HepG2 (cell line): ENCODE measurements around the gene COG5. TPM values are rescaled to one million over a fixed set of nuclear protein-coding genes. Genes with fewer than 3 reads are reported as not detected.

ENCODE experiments used
- ATAC-seq: fragments of 200-7000 bp; cut with Tn5 transposase; 3 replicates; pipeline ENCODE4 v1.9.1; 2020; ENCODE audit warnings: mild to moderate bottlenecking, moderate library complexity
- BruUV-seq: library from RNA; stranded (reverse); fragments of 400-500 nt; replicated peaks from 2 replicates; lab custom pipeline; 2021; lab: Mats Ljungman, UMichigan
- CTCF ChIA-PET: fragments of 300-600 bp; formaldehyde crosslinking; extraction: SDS; loops from one replicate; lab custom pipeline; 2021; ENCODE audit warnings: low total read pairs, inconsistent platforms, low intra/inter-chr PET ratio; lab: Yijun Ruan, JAX
- POLR2A ChIA-PET: fragments of 350-600 bp; sonication (Branson Sonifier 250); formaldehyde crosslinking; loops from one replicate; lab custom pipeline; 2020; ENCODE audit warnings: antibody characterized with exemption, inconsistent platforms; lab: Yijun Ruan, JAX
- DNase-seq: peaks from one replicate; pipeline ENCODE4 v3.0.0-alpha.2; 2015; ENCODE audit warnings: low spot score
- FAIRE-seq: peaks from 3 replicates; lab custom pipeline; 2011; peaks lifted over from hg19 to GRCh38; lab: Jason Lieb, UNC
- H2AFZ ChIP-seq: one replicate; pipeline ENCODE4 v1.6.1; 2011; ENCODE audit warnings: low read length, inconsistent platforms
- H3K27ac ChIP-seq: fragments of 300-600 bp; 3 replicates; pipeline ENCODE4 v1.8.0; 2011; ENCODE audit warnings: mixed run types, mild to moderate bottlenecking, mixed read lengths, low read length, inconsistent platforms; ENCODE audit not compliant: insufficient read depth; ENCODE audit errors: extremely low read length
- H3K27me3 ChIP-seq, 2 experiments: fragments of 200-600 bp in 1 of 2; 2 replicates in 1 of 2; 3 replicates in 1 of 2; pipeline versions ENCODE4 v1.6.0 to v1.8.0; 2011; ENCODE audit warnings: low read length in 2 of 2, mild to moderate bottlenecking in 2 of 2, moderate library complexity in 2 of 2, inconsistent platforms in 1 of 2; ENCODE audit not compliant: insufficient read depth in 2 of 2, control insufficient read depth in 1 of 2
- H3K36me3 ChIP-seq, 2 experiments: fragments of 200-600 bp in 1 of 2; replicated peaks in 1 of 2; 2 replicates in 1 of 2; 3 replicates in 1 of 2; pipeline versions ENCODE4 v1.5.1 to v1.8.0; 2011; ENCODE audit warnings: low read length in 2 of 2, inconsistent platforms in 1 of 2; ENCODE audit not compliant: insufficient read depth in 2 of 2, control insufficient read depth in 1 of 2
- H3K4me1 ChIP-seq: 2 replicates; pipeline ENCODE4 v1.5.1; 2012; ENCODE audit warnings: low read length, inconsistent platforms; ENCODE audit not compliant: insufficient read depth
- H3K4me2 ChIP-seq: 2 replicates; pipeline ENCODE4 v1.6.0; 2011; ENCODE audit warnings: low read depth, low read length, inconsistent platforms
- H3K4me3 ChIP-seq, 3 experiments: fragments of 200-600 bp in 1 of 3; sonication (generic), shearing (Covaris generic) in 1 of 3; replicated peaks in 1 of 3; 2 replicates each; pipeline ENCODE4 v1.5.1; 2011 to 2016; ENCODE audit warnings: low read length in 3 of 3, inconsistent platforms in 2 of 3, low read depth in 2 of 3, mild to moderate bottlenecking in 2 of 3, control low read depth in 1 of 3, mixed read lengths in 1 of 3; ENCODE audit not compliant: insufficient read depth in 1 of 3
- H3K79me2 ChIP-seq: one replicate; pipeline ENCODE4 v1.6.1; 2011; ENCODE audit warnings: low read length, inconsistent platforms; ENCODE audit not compliant: insufficient read depth
- H3K9ac ChIP-seq: 2 replicates; pipeline ENCODE4 v1.6.0; 2011; ENCODE audit warnings: mild to moderate bottlenecking, low read depth, low read length, inconsistent platforms; ENCODE audit not compliant: insufficient read depth
- H3K9me3 ChIP-seq: 2 replicates; pipeline ENCODE4 v1.5.1; 2012; ENCODE audit warnings: mild to moderate bottlenecking, low read length
- H4K20me1 ChIP-seq: 2 replicates; pipeline ENCODE4 v1.6.0; 2011; ENCODE audit warnings: inconsistent platforms, mild to moderate bottlenecking, low read length, moderate library complexity; ENCODE audit not compliant: insufficient read depth
- BRCA1 ChIP-seq: sonication (generic); formaldehyde crosslinking; IDR thresholded peaks from 2 replicates; pipeline ENCODE4 v1.4.0; 2020; ENCODE audit warnings: missing genetic modification reagents
- CTCF ChIP-seq: sonication (generic); formaldehyde crosslinking; IDR thresholded peaks from 2 replicates; pipeline ENCODE4 v1.5.0; 2020; ENCODE audit warnings: mild to moderate bottlenecking, missing genetic modification reagents, moderate library complexity
- PHF5A ChIP-seq: IDR thresholded peaks from one replicate; pipeline ENCODE4 v1.6.1; 2018; ENCODE audit warnings: low read depth, missing genetic modification reagents; ENCODE audit not compliant: unreplicated experiment
- PREB ChIP-seq: sonication (generic); formaldehyde crosslinking; IDR thresholded peaks from 2 replicates; pipeline ENCODE4 v1.4.0; 2020; ENCODE audit warnings: missing genetic modification reagents
- RFX3 ChIP-seq: IDR thresholded peaks from 2 replicates; pipeline ENCODE4 v1.6.1; 2016; ENCODE audit warnings: missing biosample characterization, missing genetic modification reagents
- SMC3 ChIP-seq: IDR thresholded peaks from 2 replicates; pipeline ENCODE4 v1.6.1; 2011; ENCODE audit warnings: low read length, improper control_type of control experiment
- STAG1 ChIP-seq: sonication (generic); formaldehyde crosslinking; IDR thresholded peaks from 2 replicates; pipeline ENCODE4 v1.4.0; 2020; ENCODE audit warnings: missing genetic modification reagents
- TRIM22 ChIP-seq: fragments of 450-650 bp; IDR thresholded peaks from 2 replicates; pipeline ENCODE4 v1.6.1; 2017
- ZNF547 ChIP-seq: sonication (generic); formaldehyde crosslinking; IDR thresholded peaks from 2 replicates; pipeline ENCODE4 v1.5.1; 2020; ENCODE audit warnings: mild to moderate bottlenecking, missing genetic modification reagents
- ZNF605 ChIP-seq: sonication (generic); formaldehyde crosslinking; IDR thresholded peaks from 2 replicates; pipeline ENCODE4 v1.8.0; 2022; ENCODE audit warnings: mild to moderate bottlenecking, missing genetic modification reagents
- ZNF646 ChIP-seq: sonication (generic); formaldehyde crosslinking; IDR thresholded peaks from 2 replicates; pipeline ENCODE4 v1.9.0; 2021; ENCODE audit warnings: mild to moderate bottlenecking, missing genetic modification reagents
- WGBS: methylation state at CpG from one replicate; pipeline ENCODE4 v1.1.6; 2017; ENCODE audit warnings: low lambda C conversion rate; 5-methylcytosine and 5-hydroxymethylcytosine counted together
- in situ Hi-C: cut with HindIII; loops from 2 replicates; pipeline ENCODE4 v1.10.0; 2017; ENCODE audit warnings: low pct_unique_long_range_greater_than_20kb; ENCODE audit not compliant: extremely low pct_ligation_motif_present
- intact Hi-C: fragments of 100-400 bp; cut with micrococcal nuclease; formaldehyde crosslinking; loops from one replicate; pipeline ENCODE4 v1.10.0; 2022; ENCODE audit not compliant: unreplicated experiment
- polyA plus RNA-seq, 8 experiments: library from polyadenylated mRNA; depleted of rRNA in 3 of 8; stranded (reverse) in 7 of 8; unstranded in 1 of 8; fragments of >200 nt; fragmentation: Illumina TruSeq in 4 of 8; extraction: Trizol in 4 of 8; gene quantifications; 2 replicates each; pipeline versions ENCODE4 v1.2.1 to v1.2.3, GENCODE V29; 2011 to 2016; ENCODE audit warnings: low read depth in 4 of 8, missing spikeins in 1 of 8, mixed read lengths in 1 of 8; ENCODE audit not compliant: insufficient read depth in 1 of 8
- total RNA-seq, 5 experiments: library from RNA; depleted of rRNA; stranded (reverse); fragments of >200 nt; fragmentation: Illumina TruSeq; extraction: Trizol; gene quantifications; 2 replicates each; pipeline ENCODE4 v1.2.3, GENCODE V29; 2016; ENCODE audit warnings: low read depth in 1 of 5

The COG5 gene
- total and polyA plus RNA-seq, 2 of the 13 experiments (the other 11 are each of a cell fraction or from before 2014, with no cell fraction given): 20.4 to 31.3 TPM

GRCh38 chr7:107502154-107502553 lies 61.6 kb downstream of the COG5 start (continued):
- TF ChIP-seq ZNF646 (CRISPR knock-in tag) (no peak), ZNF605 (CRISPR knock-in tag) (no peak), ZNF547 (no peak), RFX3 (no peak)
- TF ChIP-seq, all 625 proteins: peak for 0

- Histone ChIP-seq H4K20me1 (no peaks in the 10 kb centered on the region), H3K4me3 (no peak overlapping the region), H3K4me1 (peaks cover 5% of the 10 kb centered on the region), H3K27me3 (no peaks in the 10 kb centered on the region), H2AFZ (no peak overlapping the region), H3K9ac (no peak overlapping the region), H3K36me3 (peaks cover 0 to 3% of the 10 kb centered on the region in 2 experiments; a peak in 1 of 5 replicates), H3K79me2 (peaks cover 8% of the 10 kb centered on the region), H3K4me2 (no peak overlapping the region), H3K27ac (no peak overlapping the region), H3K9me3 (no peaks in the 10 kb centered on the region)
- intact Hi-C loops (loop anchor here (5.0 kb wide), 1 partner anchor 354 kb away; no protein-coding TSS in a partner anchor), in situ Hi-C loops (no loop called here)
- ChIA-PET CTCF (no interaction called here), POLR2A (no interaction called here)
- DNase-seq: peak; percentile 36
- peak; percentile 34 for FAIRE-seq
- peak; percentile 54; the same call in 1 of the 3 replicates for ATAC-seq
- 97% methylated on average over 1 of the region's 1 CpG for WGBS
- no TSS peak for BruUV-seq
- TF ChIP-seq CTCF (CRISPR knock-in tag) (peak; percentile 32), STAG1 (CRISPR knock-in tag) (peak; percentile 41), BRCA1 (CRISPR knock-in tag) (no peak), TRIM22 (no peak), PHF5A (CRISPR knock-in tag) (no peak), SMC3 (peak; percentile 11; the same call in 1 of the 2 replicates), PREB (no peak)
Observed at GRCh38 chr7:107501593-107501992, 62.1 kb downstream of the COG5 start.
